Activated CD4-positive, alpha-beta T cell treated with anti-CD3 and anti-CD28 coated beads, Interleukin-2, amount 50 U/mL, for 24 hours (primary cell): Measurements from ENCODE around the gene ITPR1.
A peak's percentile ranks its signal among the peaks of the same experiment; 100 is the strongest.

ENCODE experiments used
- DNase-seq, 2 donors: peaks; one replicate each; pipeline ENCODE4 v3.0.0-alpha.2; 2020; ENCODE audit warnings: low read depth in 1 of 2, low spot score in 1 of 2

ITPR1 gene

GRCh38 chr3:4633078-4634004, 140.2 kb downstream of the ITPR1 start:
- DNase-seq, result peak in 1 of 2 donors; percentile 17

- no peak for DNase-seq
Observed at GRCh38 chr3:4634894-4635293, 141.7 kb downstream of the ITPR1 start.

DNA sequence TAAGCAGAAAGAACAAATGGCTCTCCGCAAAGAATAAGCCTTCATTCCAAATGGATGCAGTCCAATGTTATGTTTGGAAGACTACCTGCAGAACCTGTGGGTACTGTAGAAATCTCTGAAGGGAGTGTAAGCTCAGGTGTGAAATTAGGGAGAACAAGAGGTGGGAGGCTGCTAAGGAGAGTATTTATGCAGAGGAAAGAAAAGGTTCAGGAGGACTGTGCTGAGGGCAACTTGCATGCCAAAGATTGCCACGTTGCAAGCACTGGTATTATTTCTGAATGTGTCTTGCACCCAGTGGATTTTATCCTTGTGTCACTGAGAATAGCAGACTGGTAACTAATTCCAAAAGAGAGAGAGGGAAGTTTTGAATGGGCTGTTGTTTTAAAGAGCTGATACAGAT, 144.1 kb downstream of the ITPR1 start:
- DNase-seq, result no peak

- no peak for DNase-seq
Observed at GRCh38 chr3:4641863-4642563, 148.9 kb downstream of the ITPR1 start.

- DNase-seq, result no peak
Observed at GRCh38 chr3:4642611-4643010, 149.5 kb downstream of the ITPR1 start.

- DNase-seq, result no peak
Observed at GRCh38 chr3:4643904-4644547, 150.9 kb downstream of the ITPR1 start.

DNA sequence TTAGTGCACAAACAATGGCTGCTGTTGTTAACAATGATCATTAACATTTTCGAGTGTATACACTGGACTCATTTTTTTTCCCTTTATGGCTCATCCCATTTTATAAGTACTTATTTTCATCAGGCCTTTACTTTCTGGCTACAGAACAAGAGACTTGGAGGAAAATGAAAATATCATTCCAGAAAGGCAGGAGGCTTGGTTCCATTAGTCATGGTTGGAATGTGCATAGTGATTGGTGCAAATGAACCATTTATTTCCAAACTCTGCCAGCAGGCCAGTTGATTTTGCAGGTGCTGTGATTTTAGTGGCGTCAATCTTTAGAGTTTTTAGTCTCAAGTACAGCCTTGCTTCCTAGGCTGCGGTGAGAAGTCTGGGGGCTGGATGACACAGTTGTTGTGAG, 151.8 kb downstream of the ITPR1 start:
- DNase-seq, result no peak

- DNase-seq, result no peak
Observed at GRCh38 chr3:4645468-4645867, 152.3 kb downstream of the ITPR1 start.

GRCh38 chr3:4647411-4647810, 154.3 kb downstream of the ITPR1 start:
- no peak for DNase-seq

DNA sequence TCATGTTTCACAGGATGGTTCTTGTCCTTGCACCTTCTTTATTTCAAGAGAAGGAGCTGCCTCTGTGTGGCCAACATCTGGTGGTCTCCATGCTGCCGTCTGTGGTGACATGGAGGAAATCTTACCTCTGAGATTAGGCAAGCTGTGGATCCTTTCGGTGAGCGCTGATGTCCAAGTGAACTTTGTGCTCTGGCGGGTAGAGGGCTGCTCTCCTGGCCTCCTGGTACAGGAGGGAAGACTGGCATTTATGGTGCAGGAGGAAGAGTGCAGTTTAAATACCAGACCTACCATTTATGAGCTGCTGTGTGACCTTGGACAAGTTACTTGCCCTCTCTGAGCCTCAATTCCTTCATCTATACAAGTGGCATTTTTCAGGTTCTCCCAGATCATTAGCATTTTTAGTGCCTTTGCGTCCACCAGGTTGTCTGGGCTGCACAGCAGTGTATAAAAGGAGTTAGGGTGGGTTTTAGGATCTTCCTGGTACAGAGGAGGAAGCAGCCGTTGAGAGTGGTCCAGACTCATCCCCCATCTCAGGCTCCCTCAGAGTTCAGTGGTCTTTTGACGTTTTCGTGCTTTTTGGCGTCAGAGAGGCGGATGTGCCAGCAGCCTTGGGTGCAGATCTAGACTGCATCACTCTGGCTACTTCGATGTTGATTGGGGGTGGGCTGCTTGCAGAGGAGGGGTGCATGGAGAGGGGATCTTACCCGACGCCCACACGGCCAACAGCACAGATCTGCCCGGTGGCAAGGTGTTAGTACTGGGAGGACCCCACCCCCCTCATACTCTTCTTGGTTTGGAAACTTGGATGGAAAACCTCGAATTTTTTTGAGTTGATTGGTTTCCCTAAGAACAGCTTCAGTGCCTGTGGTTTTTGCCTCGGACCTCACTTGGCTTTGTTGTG, 162.2 kb downstream of the ITPR1 start:
- no peak for DNase-seq

DNA sequence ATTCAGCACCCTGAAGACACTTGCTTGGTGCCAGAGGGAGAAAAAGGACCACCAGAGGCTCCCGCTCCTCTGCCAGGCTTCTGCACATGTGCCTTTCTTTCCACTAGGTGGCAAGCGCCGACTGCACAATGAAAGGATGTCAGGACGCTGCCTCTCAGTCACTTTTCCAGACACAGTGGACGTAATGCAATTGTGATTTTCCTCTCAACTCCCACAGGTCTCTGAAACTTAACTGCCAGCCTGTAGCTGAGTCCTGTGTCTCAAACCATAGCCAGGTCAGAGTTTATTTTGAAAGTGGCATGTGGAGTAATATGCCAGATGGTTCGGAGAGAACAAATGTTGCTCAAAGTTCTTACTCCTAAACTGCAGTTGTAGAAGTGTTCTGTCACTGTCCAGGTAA, 162.9 kb downstream of the ITPR1 start:
- DNase-seq, result no peak

DNA sequence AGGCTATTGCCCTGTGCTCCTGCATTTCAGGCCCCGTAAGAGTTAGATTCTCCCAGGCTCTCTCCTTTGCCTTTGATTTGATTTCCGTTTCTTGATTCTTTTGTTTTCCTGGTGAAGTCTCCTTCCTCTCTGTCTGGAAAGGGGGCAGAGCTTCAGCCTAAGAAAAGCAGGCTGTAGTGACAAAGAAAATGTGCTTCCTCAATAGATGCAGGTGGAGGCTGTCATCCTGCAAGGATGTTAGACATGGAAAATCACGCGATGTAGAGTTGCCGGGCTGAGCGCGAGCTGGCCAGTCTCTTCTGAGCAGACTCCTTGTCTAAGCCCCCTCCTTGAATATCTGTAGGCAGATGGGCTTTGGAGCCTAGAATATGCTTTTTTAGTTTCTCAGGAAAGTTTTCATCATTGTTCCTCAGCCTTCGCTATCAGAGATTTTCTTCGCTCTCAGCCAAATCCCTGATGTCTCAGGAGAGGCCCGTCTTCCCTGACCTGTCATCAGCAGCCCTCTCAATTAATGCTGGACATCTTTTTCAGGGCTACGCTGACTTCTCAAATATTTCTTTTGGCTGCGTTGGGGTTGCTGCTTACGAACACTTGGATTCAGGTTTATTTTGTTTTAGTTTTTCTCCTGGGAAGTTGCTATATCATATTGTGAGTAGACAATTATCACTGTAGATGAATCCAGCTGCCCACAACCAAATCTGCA, 163.6 kb downstream of the ITPR1 start:
- DNase-seq, result no peak

DNA sequence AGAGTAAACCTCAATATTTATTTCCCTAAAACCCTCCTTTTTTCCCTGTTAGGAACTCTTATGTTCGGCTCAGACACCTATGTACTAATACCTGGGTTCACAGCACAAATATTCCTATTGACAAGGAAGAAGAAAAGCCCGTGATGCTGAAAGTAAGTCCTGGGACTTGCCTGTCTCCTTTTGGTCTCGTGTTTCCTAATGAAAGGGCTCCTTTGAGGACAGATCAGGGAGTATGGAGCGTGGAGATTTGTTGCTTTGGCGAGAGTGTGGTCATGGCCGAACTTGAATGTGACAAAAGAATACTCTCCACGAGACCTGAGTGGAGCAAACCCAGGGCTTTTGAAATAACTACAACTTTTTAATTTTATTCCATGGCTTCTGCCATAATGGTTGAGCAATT, 167.8 kb downstream of the ITPR1 start:
- DNase-seq, result no peak

GRCh38 chr3:4664412-4664811, 171.3 kb downstream of the ITPR1 start:
- DNase-seq, result no peak

- DNase-seq, result no peak
Observed at GRCh38 chr3:4665197-4665596, 172.0 kb downstream of the ITPR1 start.

DNA sequence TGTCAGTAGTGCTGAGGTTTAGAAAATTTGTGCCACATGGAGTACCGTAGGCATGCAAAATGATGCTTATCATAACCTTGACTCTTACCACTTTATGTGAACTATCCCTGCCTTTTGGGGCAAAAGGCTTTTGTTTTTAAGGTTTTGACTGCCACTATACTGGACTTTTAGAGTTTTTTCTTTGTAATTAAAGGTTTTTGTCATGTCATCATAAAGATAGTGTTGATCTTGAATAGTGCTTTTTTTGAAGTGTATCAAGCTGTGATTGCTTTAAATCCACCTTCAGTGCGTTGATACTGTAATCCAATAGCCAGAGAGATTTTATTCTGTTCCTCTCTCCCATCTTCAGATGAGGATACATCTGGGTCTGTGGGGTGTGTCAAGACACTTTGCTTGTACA, 172.9 kb downstream of the ITPR1 start:
- DNase-seq, result no peak

DNA sequence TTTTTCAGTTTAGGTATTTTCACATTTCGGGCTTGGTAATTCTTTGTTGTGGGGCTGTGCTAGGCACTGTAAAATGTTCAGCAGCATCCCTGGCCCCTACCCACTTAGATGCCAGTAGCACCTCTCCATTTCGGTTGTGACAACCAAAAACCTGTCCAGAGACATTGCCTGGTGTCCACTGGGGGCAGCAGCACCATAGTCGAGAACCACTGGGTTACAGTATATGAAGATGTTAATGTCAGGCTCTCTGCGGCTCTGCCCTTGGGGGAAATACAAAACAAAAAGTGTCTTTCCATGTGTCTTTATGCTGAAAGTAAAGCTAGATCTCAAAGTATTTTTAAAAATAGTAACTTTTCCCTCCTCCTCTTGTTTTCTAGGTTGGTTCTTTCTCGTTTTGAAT, 177.2 kb downstream of the ITPR1 start:
- no peak for DNase-seq

- no peak for DNase-seq
Observed at GRCh38 chr3:4672725-4673275, 179.7 kb downstream of the ITPR1 start.

DNA sequence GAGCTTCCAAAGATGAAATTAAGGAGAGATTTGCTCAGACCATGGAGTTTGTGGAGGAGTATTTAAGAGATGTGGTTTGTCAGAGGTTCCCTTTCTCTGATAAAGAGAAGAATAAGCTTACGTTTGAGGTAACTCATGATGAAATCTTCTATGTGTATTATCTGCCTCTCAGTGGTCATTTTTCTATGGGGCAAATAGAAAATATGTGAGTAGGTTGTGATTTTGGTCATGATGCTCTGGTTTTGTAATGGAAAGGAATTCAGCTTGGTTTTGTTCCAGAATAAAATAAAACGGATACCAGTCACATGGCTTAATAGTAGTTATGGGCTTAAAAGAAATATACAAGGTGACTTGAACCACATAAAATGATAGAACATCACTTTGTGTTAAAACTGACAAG, 181.1 kb downstream of the ITPR1 start:
- DNase-seq, result no peak

- DNase-seq, result no peak
Observed at GRCh38 chr3:4675704-4676103, 182.6 kb downstream of the ITPR1 start.
